GM19351 (cell line): ENCODE results near the gene ARHGEF28.

Experiments
- ATAC-seq: cut with Tn5 transposase; IDR thresholded peaks from one replicate; pipeline ENCODE4 v1.9.1; 2021; ENCODE audit warnings: mild to moderate bottlenecking, moderate library complexity; ENCODE audit not compliant: unreplicated experiment

Gene ARHGEF28

DNA sequence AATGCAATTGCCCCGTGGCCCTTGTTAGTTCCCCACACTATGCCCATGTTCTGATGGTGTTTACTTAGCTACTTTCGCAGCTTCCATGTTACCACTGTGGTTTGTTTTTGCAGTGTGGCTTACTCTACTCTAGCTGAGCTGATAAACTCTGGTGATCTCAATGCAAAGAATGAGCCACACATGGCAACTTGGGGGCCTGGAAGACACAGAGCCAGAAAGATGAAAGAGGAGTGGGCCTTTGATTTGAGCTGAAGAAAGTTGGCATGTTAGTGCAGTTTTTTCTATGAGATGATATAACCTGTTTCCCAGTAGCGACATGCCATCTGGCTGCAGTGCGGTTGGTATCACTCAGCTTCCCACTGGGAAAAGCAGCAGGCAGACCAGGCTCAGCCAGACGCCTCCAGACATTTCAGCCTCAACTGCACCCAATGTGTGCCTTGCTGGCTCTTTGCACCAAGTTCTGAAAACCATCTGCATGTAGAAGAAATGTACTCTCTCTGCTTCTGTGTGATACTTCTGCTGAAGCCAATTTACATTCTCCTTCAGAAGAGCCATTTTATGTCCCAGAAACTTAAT lies 329.4 kb downstream of the ARHGEF28 start:
- no peak for ATAC-seq

DNA sequence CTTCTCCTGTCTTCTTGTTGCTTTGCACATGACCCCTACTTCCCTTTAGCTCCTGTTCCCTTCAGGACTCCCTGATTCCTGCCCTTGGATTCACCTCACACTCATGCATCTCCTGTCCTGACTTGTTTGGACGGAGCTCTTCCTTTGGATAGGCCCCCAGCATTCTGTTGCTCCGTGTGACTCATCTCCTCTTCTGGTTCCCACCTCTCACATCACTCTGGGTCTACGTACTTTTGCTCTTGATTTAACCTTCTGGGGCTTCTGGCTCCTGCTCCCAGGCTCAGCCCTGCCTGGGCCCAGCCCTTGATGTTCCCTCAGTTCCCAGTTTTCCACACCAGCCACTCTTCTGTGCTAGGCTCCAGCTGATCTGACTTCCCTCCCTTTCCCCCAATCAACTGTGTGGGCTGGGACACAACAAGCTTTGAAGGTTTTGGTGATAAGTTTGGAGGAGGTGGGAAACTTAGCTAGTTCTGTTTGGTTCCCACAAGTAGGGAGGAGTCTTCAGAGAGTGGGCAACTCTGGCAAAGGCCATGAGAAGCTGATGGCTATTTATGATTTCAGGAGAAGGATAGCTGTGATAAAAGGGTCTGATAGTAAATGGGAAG lies 331.5 kb downstream of the ARHGEF28 start:
- ATAC-seq: no peak

DNA sequence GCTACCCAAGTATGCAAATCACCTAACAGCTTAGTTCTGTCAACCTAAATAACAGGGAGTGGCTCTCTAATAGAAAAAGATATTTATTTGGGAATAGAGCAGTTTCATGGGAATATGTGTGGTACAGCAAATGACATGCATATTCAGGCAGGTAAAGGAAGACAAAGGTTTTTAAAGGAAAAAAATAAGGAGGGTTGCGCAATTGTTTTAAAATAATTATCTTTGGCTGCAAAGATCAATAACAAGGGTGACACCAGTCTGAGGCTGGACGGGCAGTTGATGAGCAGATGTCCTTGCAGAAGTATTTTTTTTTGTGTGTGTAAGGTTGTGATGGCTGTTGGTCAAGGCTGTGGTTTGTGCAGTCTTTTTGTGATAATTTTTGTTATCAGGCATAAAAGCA lies 332.0 kb downstream of the ARHGEF28 start:
- no peak for ATAC-seq

DNA sequence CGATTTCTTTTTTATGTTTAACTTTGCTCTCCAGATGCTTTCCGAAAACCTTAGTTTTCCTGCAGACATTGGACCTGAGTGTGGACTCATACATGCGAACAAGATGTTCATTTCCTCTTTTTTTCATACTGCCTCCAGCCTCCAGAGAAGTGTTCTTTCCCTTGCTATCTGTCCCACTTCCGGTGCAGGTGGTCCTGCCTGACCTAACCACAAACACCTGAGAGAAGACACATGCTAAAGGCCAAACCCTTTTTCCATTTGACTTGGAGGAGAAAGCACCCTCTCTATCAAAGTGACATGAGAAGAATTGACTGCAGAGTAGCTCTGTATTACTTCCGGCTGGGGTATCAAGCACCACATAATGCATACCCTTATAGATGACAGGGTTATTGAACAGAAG lies 334.0 kb downstream of the ARHGEF28 start:
- no peak for ATAC-seq

DNA sequence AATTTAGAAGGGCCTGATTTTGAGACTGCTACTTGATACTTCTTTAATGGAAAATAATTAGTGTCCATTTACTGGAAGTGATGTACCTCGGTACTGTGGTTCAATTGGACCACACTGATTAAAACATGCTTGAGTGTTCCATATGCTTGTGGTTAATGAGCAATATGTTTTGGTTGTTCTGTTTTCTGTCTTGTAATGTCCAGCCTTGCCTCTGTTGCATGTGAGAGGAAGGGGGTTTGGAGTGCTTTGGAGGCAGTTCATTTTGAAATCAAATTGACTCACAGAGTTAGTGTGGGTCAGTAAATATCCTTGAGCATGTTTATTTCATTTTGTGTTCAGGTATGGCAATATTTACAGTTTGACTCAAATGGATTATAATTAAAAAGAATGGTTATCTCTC lies 334.4 kb downstream of the ARHGEF28 start:
- no peak for ATAC-seq

DNA sequence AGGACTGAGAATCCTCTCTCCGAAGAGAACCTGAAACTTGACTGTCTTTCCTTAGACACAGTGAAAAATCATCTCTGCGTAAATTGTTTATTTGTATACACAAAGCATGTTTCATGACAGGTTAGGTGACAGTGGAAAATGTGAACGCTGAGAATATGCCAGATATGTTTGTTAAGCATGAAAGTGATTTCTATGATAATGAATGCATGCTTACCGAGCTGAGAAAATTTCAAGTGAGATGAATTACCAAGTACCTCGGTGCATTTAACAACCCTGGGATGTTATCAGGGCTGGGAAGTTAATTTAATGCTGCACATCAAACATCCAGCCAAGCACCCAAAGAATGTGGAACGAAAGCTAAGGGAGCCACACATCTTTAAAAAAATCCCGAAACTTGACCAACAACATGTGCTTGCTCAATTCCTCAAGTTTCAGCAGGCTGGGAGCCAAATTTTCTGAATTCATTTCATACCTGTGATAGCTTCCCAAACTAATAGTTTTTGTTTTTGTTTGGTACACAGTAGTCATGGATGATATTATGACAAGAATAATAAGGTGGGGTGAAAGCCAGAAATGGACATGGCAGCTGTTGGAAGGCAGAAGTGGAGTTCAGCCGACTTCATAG lies 336.9 kb downstream of the ARHGEF28 start:
- no peak for ATAC-seq

DNA sequence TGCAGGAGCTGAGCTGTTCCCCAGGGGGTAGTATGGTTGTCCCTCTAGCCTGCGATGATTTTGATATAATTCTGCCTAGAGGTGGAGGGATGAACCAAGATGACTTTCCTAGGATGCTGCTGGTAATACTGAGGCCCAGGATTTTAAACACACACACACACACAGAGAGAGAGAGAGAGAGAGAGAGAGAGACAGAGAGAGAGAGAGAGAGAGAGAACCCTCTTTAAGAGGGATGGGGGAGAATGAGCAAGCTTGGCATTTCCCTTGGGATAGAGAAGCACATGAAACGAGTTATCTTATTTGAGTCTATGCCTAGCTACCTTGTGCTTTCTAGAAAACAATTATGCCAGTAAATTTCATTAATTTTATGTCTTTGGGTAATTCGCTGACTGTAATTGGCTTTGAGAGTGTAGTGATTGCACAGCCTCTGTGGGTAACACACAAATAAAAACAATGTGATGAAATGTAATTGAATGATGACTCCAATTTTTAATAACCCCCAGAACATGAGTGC lies 338.4 kb downstream of the ARHGEF28 start:
- ATAC-seq: no peak

DNA sequence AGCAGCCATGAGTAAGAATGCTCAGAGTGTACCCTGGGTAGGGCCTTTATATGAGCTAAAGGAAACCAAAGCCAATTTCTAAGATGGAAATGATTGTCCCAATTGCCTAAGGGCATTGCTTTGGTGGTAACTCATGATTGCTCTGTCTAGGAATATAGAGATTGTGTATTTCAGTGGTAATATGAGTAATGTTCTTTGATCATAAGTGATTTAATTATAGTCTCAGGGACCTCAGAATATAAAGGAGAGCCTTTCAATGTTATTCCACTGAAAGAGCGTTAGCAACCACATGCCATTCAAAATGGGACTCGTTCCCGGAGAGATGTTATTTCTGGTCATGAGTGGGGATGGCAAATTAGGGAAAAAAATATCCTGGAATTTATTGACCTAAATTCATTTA lies 340.5 kb downstream of the ARHGEF28 start:
- ATAC-seq: no peak

DNA sequence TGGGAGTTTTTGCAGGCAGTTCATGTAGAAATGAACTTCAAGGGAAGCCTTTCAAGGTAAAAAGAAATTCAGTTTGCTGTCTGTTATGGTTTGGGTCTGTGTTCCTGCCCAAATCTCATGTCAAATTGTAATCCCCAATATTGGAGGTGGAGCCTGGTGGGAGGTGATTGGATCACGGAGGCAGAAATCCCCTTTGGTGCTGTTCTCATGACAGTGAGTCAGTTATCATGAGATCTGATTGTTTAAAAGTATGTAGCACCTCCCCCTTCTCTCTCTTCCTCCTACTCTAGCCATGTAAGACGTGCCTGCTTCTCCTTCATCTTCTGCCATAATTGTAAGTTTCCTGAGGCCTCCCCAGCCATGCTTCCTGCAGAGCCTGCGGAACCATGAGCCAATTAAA lies 341.4 kb downstream of the ARHGEF28 start:
- ATAC-seq: no peak

DNA sequence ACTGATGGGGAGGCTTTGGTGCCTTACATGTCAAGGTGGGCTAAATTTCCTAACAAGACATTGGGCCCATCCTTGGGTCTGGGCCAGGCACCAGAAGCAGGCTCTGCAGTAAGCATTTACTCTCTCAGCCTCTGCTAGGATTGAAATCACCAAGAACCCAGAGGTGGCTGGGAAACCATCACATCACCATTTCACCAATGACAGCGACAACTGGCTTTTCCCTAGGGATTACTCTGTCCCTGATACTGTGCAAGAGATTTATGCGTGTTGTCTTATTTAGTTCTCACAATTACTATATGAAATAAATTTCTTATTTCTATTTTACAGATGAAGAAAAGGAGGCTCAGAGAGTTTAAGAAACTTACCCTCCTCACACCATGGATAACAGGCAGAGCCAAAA lies 342.2 kb downstream of the ARHGEF28 start:
- ATAC-seq: no peak

DNA sequence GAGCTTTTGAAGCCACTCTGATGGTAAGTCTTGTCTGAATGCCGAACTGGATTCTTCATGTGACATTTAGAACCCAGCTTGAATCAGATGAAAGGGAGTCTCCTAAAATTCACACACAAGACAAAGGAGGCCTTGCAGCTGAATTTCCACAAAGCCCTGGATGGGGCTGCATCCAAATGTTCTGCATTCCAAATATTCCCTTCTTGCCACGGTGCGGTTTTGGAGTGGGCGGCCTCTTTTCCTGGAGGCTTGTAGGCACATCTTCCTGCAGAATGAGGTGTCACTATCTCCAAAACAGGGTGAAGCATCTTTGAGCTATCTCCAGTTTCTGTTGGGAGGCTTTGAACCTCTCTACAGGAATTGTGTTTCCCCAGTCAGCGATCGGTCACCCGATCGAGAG lies 342.7 kb downstream of the ARHGEF28 start:
- ATAC-seq: no peak

DNA sequence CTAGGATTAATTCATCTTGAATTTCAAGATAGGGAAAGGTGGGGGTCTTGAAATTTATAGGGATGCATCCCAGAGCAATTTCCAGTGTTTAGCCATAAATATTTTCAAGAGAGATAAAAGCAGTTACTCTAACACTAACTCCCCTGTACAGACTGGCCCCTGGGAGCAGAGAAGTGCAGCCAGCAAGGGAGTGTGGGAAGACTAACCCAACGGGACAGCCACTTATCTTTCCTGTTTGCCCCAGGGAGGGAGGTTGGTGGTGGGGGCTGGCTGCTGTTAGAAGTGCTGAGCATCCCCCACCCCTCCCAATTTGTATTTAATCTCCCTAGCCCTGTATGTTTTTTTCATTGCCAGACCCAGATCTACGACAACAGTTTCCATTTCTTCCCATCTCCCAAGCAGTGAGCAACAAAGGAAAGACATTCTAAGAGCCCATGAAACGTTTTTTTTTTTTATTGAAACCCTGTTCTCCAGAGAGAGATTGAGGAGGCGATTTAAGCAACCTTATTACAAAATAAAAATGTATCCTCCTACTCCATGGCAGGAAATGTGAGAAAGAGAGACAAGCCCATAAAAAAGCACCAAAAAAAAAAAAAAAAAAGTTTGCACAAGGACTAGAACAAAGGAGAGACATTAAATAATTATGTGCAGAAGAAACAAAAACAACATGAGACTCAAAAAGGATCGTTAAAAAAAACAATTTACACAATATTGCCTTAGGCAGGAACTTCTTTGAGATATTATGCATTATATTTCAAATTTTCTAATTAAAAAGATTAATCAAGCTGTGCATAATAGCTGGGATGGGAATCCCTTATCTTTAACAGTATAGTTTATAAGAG lies 343.4 kb downstream of the ARHGEF28 start:
- ATAC-seq: no peak

DNA sequence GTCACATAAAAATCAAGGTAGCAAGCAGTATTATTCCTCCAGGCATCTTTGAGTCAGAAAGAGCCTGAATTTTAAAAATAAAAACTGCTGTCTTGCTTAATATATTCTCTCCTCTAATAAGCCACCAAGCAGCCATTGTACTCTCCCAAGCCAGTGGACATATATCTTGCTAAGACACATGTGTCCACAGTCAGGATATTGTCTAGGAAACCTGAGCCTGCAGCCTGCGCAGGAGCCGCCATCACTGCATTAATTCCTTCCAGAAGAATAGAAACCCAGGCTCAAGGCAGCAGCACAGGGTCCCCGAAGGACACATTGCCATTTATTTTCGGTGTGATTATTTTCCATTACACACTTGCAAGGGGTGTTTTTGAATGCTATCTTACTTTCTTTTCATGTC lies 345.3 kb downstream of the ARHGEF28 start:
- no peak for ATAC-seq

DNA sequence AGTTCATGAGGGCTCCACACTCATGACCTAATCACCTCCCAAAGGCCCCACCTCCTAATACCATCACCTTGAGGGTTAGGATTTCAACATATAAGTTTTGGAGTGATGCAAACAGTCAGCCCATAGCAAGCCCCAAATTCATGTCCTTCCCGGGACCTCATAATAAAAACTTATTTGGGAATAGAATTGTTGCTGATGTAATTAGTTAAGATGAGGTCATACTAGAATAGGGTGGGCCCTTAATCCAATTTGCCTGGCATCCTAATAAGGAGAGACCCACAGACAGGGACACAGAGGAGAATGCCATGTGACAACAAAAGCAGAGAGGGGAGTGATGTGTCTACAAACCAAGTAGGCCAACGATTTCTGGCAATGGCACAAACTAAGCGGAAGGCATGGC lies 347.1 kb downstream of the ARHGEF28 start:
- ATAC-seq: no peak

DNA sequence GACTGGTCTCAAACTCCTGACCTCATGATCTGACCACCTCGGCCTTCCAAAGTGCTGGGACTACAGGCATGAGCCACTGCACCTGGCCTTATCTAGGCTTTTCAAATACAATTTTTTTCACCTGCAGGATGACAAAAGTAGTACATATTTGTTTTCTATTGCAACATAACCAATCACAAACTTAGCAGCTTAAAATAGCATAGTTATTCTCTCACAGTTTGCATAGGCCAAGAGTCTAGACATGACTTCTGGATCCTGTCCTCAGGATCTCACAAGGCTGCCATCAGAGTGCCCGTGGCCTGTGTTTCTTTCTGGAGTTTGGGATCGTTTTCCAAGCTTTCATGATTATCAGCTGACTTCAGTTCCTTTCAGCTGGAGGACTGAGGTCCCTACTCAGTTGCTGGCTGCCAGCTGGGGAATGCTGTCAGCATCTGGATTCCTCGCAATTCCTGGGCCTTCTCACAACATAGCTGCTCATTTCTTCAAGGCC lies 348.9 kb downstream of the ARHGEF28 start:
- no peak for ATAC-seq

DNA sequence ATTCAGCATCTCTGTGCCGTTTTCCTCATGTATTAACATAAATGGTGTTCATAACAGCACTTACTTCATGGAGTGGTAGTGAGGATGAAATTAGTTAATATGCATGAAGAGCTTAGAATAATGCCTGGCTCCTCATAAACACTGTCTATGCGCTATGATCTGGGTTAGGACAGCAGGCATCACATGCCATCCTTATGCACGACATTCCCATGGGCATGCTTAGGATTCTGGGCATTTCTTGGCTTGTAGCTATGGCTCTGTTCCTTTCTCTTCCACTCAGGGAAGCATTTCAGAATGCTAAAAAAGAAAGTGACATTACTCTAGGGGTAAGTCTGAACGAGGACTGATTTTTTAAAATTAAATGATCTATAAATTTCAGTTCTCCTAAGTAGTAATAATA lies 349.8 kb downstream of the ARHGEF28 start:
- no peak for ATAC-seq

DNA sequence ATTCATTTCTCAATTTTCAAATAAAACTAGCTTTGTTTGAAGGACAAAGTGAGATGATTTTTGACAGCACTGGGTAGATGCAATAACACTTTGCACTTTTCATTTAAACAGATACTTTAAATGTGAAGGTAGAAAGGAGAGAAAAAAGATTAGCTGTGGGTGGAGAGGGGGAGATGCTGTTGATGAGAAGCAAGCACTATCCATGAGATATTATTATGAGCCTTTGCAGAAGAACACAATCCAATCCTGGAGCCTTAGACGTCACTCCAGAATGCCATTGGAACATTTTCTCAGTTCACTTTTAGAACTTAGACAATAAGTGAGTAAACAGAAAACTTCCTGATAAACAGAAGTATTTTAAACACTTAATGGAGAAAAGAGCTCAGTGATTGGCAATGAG lies 351.1 kb downstream of the ARHGEF28 start:
- ATAC-seq: no peak

DNA sequence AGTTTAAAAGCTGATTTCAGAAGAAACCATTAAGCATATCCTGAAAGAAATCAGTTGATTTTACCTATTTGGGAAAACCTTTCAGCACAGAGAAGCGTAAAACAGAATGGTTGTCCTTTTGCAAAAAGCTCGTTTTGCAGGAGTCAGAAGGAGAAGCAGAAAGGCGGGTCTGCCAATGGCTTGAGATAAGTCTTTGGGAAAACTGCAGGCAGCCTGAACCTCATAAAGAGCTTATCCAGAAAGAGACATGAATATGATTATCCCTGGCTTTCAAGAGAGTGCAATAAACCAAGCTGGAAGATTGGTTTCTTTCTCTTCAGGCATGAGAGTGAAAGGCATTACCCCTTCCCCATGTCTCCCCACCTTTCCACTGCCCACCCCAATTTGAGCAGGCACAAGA lies 353.3 kb downstream of the ARHGEF28 start:
- ATAC-seq: no peak

DNA sequence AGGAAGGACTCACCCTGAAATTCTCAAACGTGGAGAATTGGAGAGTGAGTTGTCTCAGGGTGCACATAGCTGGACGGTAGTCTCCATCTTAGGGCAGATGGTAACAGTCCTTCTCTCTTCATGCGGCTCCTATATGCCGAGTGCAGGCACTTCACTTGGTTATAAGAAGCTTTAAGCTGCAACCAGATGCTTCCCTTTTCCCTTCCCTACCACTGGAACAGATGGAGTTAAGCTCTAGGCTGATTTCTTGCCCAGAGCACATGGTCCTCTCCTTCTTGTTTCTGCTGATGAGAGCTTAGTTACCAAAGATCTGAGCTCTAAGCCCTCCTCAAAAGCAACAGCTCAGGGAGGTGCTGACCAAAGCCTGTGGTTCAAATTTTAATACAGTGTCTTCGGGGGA lies 355.7 kb downstream of the ARHGEF28 start:
- ATAC-seq: no peak

DNA sequence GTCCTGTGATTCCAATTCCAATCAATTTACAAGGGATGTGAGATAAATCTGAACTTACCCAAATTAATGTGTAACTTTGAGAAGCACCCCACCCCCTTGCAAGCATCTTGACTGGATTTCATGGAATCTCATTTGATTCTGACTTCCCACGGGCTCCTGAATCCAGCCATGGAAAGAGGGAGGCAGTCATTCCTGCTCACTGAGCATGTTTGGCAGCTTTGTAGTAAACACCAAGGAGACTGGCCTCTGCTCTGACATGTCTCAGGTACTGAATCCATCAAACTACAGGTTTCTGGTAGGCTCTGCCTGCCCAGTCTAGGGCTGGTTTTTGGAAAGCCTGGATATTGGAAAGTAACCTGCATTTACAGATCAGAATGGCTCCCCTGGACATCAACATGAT lies 357.6 kb downstream of the ARHGEF28 start:
- ATAC-seq: no peak

DNA sequence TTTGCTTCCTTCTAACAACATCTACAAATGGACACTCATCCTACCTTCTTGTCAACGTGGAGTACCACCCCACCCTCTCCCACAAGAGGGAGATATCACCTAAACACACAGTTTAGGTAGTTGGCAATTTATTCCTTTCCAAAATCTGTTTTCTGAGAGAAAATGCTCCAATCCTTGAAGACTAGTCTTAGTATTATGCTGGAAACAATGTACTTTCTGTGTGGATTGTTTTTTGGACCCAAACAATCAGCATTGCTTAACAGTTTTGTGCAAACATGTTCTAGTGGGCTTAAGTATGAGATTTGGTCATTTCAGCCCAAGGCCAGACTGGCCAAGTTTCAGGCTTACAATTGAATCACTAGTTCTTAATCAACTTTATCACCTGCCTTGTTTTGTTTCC lies 359.1 kb downstream of the ARHGEF28 start:
- no peak for ATAC-seq

DNA sequence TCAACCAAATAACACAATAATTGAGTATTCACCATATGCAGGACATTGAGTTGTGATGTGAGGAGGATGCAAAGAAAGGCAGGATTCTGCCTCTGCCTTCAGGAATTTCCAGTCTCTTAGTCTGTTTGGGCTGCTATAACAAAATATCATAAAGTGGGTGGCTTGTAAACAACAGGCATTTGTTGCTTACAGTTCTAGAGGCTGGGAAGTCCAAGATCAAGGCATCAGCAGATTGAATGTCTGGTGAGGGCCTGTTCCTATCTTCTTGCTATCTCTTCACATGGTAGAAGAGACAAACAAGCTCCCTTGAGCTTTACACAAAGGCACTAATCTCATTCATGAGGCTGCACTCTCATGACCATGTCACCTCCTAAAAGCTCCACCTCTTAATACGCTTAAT lies 360.7 kb downstream of the ARHGEF28 start:
- no peak for ATAC-seq
